KMS-11 (cell line): ENCODE measurements around the gene AAGAB.

Source experiments
- H2AFZ ChIP-seq: fragments of 200-600 bp; sonication (generic); 2 replicates; pipeline ENCODE4 v1.6.1; 2016; ENCODE audit warnings: antibody characterized with exemption, mixed run types, low read depth
- H3K27ac ChIP-seq: fragments of 200-600 bp; sonication (generic); 2 replicates; pipeline ENCODE4 v1.6.1; 2016; ENCODE audit warnings: mild to moderate bottlenecking, mixed run types
- H3K27me3 ChIP-seq: fragments of 200-600 bp; sonication (generic); 2 replicates; pipeline ENCODE4 v1.6.1; 2017; ENCODE audit warnings: mild to moderate bottlenecking, low read depth, mixed run types, moderate library complexity; ENCODE audit not compliant: insufficient read depth
- H3K36me3 ChIP-seq: fragments of 200-600 bp; sonication (generic); 2 replicates; pipeline ENCODE4 v1.6.1; 2017; ENCODE audit warnings: mild to moderate bottlenecking, mixed run types; ENCODE audit not compliant: insufficient read depth
- H3K4me1 ChIP-seq: fragments of 200-600 bp; sonication (generic); 2 replicates; pipeline ENCODE4 v1.6.1; 2016; ENCODE audit warnings: mild to moderate bottlenecking, low read depth, mixed run types; ENCODE audit not compliant: poor library complexity, severe bottlenecking
- H3K4me2 ChIP-seq: fragments of 200-600 bp; sonication (generic); 2 replicates; pipeline ENCODE4 v1.7.0; 2016; ENCODE audit warnings: mild to moderate bottlenecking, mixed run types
- H3K4me3 ChIP-seq: fragments of 200-600 bp; sonication (generic); IDR thresholded peaks from 2 replicates; pipeline ENCODE4 v1.6.1; 2017; ENCODE audit warnings: low read depth, low read length, mixed read lengths; ENCODE audit not compliant: insufficient read depth
- H3K79me2 ChIP-seq: fragments of 200-600 bp; sonication (generic); 2 replicates; pipeline ENCODE4 v1.6.1; 2016; ENCODE audit warnings: low read depth, mixed run types; ENCODE audit not compliant: insufficient read depth
- H3K9ac ChIP-seq: fragments of 200-600 bp; sonication (generic); 2 replicates; pipeline ENCODE4 v1.6.1; 2016; ENCODE audit warnings: mild to moderate bottlenecking, mixed run types
- H4K20me1 ChIP-seq: fragments of 200-600 bp; sonication (generic); 2 replicates; pipeline ENCODE4 v1.6.1; 2016; ENCODE audit warnings: mild to moderate bottlenecking, mixed run types; ENCODE audit not compliant: insufficient read depth
- TF ChIP-seq, protein P1 (sequence below): fragments of 200-600 bp; sonication (generic); conservative IDR thresholded peaks from 2 replicates; pipeline ENCODE4 v1.6.1; 2017; ENCODE audit warnings: low read depth, mild to moderate bottlenecking, antibody characterized with exemption, low read length, moderate library complexity, mixed read lengths

Gene AAGAB

GRCh38 chr15:67164401-67164791 lies 90.1 kb downstream of the AAGAB start:
- Histone ChIP-seq H3K4me1 (no peaks in the 10 kb centered on the region), H3K9ac (no peak overlapping the region), H3K4me2 (no peak overlapping the region)

GRCh38 chr15:67163180-67163579 lies 91.3 kb downstream of the AAGAB start:
- Histone ChIP-seq H3K9ac (no peak overlapping the region), H3K27me3 (no peaks in the 10 kb centered on the region), H4K20me1 (no peaks in the 10 kb centered on the region), H3K27ac (no peak overlapping the region), H3K4me2 (no peak overlapping the region), H3K36me3 (no peaks in the 10 kb centered on the region), H3K79me2 (no peaks in the 10 kb centered on the region), H3K4me1 (no peaks in the 10 kb centered on the region), H2AFZ (no peak overlapping the region), H3K4me3 (no peak overlapping the region)
- TF ChIP-seq, protein P1, sequence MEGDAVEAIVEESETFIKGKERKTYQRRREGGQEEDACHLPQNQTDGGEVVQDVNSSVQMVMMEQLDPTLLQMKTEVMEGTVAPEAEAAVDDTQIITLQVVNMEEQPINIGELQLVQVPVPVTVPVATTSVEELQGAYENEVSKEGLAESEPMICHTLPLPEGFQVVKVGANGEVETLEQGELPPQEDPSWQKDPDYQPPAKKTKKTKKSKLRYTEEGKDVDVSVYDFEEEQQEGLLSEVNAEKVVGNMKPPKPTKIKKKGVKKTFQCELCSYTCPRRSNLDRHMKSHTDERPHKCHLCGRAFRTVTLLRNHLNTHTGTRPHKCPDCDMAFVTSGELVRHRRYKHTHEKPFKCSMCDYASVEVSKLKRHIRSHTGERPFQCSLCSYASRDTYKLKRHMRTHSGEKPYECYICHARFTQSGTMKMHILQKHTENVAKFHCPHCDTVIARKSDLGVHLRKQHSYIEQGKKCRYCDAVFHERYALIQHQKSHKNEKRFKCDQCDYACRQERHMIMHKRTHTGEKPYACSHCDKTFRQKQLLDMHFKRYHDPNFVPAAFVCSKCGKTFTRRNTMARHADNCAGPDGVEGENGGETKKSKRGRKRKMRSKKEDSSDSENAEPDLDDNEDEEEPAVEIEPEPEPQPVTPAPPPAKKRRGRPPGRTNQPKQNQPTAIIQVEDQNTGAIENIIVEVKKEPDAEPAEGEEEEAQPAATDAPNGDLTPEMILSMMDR = no peak

More at GRCh38 chr15:67164401-67164791, 90.1 kb downstream of the AAGAB start:
- Histone ChIP-seq H3K4me3 (no peak overlapping the region), H3K27me3 (no peaks in the 10 kb centered on the region), H2AFZ (no peak overlapping the region), H3K36me3 (no peaks in the 10 kb centered on the region), H3K27ac (no peak overlapping the region), H3K79me2 (no peaks in the 10 kb centered on the region), H4K20me1 (no peaks in the 10 kb centered on the region)
- TF ChIP-seq, protein P1 = no peak

- no peaks in the 10 kb centered on the region for H4K20me1 ChIP-seq
- H3K27ac ChIP-seq = no peak overlapping the region
- TF ChIP-seq, protein P1 = no peak
- no peak overlapping the region for H2AFZ ChIP-seq
- H3K9ac ChIP-seq = no peak overlapping the region
- H3K36me3 ChIP-seq = no peaks in the 10 kb centered on the region
- no peak overlapping the region for H3K4me2 ChIP-seq
- H3K4me3 ChIP-seq = no peak overlapping the region
- H3K79me2 ChIP-seq = no peaks in the 10 kb centered on the region
- no peaks in the 10 kb centered on the region for H3K4me1 ChIP-seq
- H3K27me3 ChIP-seq = no peaks in the 10 kb centered on the region
These were observed 92.6 kb downstream of the AAGAB start for GRCh38 chr15:67161881-67162280.

GRCh38 chr15:67161412-67161811 lies 93.0 kb downstream of the AAGAB start:
- Histone ChIP-seq H3K4me1 (no peaks in the 10 kb centered on the region), H3K27ac (no peak overlapping the region), H3K27me3 (no peaks in the 10 kb centered on the region), H3K4me3 (no peak overlapping the region), H3K9ac (no peak overlapping the region), H3K36me3 (no peaks in the 10 kb centered on the region), H3K79me2 (no peaks in the 10 kb centered on the region), H2AFZ (no peak overlapping the region), H3K4me2 (no peak overlapping the region), H4K20me1 (no peaks in the 10 kb centered on the region)
- TF ChIP-seq, protein P1 = no peak

DNA sequence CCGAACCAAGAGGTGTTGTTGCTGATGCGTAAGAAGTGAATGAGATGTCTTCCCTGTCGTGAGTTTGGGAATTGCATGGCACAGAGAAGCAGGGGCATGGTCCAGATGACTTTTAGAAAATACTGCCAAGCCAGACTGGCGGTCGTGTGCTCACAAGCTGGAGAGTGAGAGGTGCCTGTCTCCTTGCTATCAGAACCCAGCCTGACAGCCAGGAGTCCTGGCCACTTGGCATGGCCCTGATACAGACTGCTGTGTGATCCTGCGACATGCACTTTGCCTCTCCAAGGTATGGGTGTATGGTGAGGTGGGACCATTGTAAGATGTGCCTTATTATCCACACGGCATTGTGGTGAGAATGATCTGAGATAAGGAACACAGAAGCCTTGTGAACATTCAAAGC lies 96.1 kb downstream of the AAGAB start:
- Histone ChIP-seq H3K4me1 (no peaks in the 10 kb centered on the region), H2AFZ (no peak overlapping the region), H3K79me2 (no peaks in the 10 kb centered on the region), H4K20me1 (no peaks in the 10 kb centered on the region), H3K36me3 (no peaks in the 10 kb centered on the region), H3K27me3 (no peaks in the 10 kb centered on the region), H3K9ac (no peak overlapping the region), H3K4me2 (no peak overlapping the region), H3K27ac (no peak overlapping the region), H3K4me3 (no peak overlapping the region)
- TF ChIP-seq, protein P1 = no peak
